GF-D8 (cell line): ENCODE measurements around the gene CDC42EP3.

ENCODE experiments used
- DNase-seq: peaks from one replicate; lab custom pipeline; 2025; lab: John Stamatoyannopoulos, UW

Gene CDC42EP3

GRCh38 chr2:37656512-37657423 lies 14.7 kb downstream of the CDC42EP3 start:
- DNase-seq: no peak

DNA sequence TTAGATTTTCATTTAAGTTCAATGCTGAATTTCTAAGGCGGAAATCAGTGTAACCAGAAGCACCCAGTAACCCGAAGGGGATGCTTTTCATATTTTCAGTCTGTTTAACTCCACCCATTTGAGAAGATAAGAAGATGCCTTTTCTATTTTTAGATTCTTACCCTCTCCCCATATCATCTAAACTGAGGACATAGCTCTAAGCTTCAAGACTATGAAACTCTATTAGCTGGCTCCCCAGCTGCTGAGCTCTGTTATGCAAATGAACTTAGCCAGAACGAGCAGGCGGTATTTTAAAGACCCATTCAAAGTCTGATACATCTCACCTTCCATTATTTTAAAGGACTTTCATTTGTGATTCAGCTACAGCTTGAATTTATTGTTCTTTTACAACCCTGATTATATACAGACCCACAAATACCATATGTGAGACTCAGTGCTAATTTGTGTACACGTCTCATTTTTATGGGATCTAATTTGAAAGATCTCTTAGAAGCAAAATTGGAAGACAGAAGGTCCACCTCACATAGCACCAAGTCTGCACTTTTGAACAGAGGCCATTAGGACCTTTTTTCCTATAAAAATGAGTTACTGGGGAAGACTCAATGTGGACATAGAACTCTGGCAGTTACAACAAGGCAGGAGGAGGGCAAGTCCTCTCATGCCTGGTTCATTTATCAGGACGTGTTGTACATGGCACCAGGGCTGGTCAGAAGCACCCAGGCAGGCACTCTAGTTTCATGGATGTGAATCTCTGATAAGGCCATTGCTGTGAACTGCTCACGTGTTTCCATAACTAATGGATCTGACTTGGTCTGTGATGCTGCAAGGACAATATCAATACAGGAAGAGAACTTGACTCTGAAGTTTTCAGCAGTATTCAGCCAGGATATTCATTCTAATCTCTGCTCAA lies 16.3 kb downstream of the CDC42EP3 start:
- DNase-seq: no peak

GRCh38 chr2:37654419-37654818 lies 17.0 kb downstream of the CDC42EP3 start:
- no peak for DNase-seq

DNA sequence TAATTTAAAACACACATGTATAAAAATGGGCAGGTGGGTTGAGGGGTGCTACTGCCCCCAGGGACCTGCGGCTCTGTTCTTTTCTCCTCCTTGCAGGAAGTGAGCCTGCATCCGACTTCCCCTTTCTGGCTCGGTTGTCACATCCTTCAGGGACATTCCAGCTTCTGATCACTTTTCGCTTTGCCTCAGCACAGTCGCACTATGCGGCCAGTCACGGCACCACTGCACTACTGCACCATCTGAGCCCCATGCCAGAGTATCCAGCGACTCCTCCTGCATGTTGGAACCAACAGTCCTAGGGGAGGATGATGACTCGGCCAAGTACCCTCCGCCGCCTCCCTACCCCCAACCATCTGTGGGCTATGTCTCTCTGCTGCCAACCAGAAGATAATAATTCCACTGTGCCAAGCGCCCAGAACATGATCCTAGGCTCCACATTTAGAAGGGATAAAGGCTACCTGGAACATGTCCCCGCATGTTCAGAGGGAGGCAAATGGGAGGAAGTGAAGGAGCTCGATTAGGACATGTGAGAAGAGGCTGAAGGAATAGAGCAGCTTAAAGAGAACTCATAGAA lies 17.6 kb downstream of the CDC42EP3 start:
- no peak for DNase-seq

DNA sequence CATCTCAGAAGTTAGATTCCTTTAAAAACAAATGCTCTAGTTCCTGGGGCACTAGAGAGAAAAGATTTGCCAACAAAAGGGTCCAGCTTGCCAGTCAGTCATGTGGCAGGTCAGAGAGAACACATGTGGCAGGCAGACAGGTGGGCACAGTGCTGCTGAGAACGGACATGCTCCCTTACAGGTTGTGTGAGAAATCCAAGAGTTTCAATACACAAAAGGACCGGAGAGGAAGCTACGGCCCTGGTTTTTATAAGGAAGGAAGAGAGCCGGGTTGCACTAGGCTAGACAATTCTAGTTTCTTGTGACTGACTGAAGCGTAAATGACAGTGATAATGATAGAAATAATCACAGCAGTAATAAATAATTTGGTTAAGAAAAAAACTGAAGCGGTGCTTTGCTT lies 18.3 kb downstream of the CDC42EP3 start:
- DNase-seq: no peak

DNA sequence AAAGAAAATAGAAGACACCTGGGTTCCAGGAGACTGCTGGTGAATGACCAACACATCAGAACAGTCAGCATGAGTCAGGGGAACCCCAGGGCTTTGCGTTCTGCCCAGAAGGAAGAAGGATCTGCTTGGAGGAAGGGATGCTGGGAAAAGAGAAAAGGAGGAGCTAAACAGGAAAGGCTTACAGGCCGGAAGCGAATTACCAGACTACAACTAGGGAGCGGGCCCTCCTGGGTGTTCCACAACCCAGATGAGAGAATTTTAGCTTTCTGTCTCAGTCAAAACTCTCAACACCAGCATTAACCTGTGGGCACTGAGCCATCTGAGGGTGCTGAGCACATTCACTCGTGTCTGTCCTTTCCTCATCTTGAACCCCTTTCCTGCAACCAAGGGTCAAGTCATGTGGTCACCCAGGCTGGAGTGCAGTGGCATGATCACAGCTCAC lies 19.2 kb downstream of the CDC42EP3 start:
- DNase-seq: no peak

GRCh38 chr2:37650548-37651093 lies 20.8 kb downstream of the CDC42EP3 start:
- no peak for DNase-seq

DNA sequence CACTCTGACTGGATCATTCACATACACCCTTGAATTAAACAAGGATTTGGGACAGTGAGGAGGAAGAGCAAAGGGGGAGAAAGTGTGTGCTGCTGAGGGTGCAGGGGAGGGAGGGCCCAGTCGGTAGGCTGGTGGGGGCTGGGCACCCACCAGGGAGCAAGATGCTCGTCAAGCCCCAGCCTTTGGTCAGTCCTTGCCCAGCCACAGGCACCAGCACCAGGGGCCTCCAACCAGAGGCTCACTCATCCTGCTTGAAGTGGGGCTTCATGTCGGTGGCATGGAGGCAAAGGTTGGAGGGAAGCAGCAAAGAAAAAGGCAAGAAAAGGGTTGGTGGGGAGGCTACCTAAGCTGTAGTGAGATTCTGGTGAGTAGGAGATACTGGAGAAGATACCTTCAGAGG lies 21.9 kb downstream of the CDC42EP3 start:
- DNase-seq: no peak

DNA sequence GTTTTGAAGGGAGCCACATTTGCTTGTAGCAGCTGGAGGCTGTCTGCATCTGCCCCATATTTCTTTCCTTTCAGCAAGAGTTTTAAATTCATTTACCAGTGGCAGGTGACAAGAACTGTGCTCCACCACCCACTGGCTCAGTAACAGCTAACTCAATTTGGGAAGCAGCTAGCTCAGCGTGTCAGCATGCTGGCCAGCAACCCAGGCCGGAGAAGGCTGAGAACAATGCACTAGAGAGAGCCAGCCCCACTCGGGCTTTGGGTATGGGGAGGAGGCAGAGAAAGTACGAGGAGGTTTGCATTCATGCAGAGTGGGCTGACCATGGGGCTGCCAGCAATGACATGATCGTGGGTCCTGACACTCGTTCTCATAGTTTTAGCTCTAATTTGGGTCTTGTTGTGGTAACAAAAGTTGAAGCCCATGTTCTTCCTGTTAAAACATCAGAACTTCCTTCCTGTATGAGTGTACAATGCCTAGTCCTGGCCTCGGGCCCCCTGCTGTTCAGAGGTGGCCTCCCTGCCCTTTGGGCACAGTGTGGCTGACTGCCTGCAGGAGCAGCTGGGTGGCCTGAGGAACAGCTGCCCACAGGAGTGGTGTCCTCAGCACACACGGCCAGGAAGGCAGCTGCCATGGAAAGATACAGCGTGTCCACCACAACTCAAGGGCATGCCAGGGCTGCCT lies 23.0 kb downstream of the CDC42EP3 start:
- DNase-seq: peak; percentile 41

DNA sequence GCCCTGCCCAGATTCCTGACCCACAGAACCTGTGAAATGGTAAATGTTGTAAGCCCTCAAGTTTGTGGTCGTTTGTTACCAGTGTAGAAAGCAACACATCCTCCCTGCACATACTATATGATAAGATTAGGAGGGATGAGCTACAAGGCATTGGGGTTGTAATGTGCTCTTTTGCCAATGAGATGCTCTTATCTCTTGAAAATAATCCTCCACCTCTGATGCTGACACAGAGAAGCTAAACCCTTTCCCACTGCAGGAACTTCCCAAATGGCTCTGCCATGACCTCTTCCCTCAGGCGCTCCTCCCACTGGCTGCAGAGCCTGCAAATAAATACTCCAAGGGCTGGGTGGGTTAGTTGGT lies 23.5 kb downstream of the CDC42EP3 start:
- DNase-seq: no peak

- DNase-seq: no peak
These were observed 25.6 kb downstream of the CDC42EP3 start for GRCh38 chr2:37645836-37646235.

- no peak for DNase-seq
These were observed 26.1 kb downstream of the CDC42EP3 start for GRCh38 chr2:37645362-37645761.

- no peak for DNase-seq
These were observed 27.3 kb downstream of the CDC42EP3 start for GRCh38 chr2:37644191-37644590.

- DNase-seq: no peak
These were observed 27.7 kb downstream of the CDC42EP3 start for GRCh38 chr2:37643730-37644078.

- no peak for DNase-seq
These were observed 28.3 kb downstream of the CDC42EP3 start for GRCh38 chr2:37642907-37643729.

- DNase-seq: no peak
These were observed 29.8 kb downstream of the CDC42EP3 start for GRCh38 chr2:37641582-37642171.

- DNase-seq: no peak
These were observed 31.8 kb downstream of the CDC42EP3 start for GRCh38 chr2:37639631-37640030.

GRCh38 chr2:37638973-37639372 lies 32.5 kb downstream of the CDC42EP3 start:
- no peak for DNase-seq

DNA sequence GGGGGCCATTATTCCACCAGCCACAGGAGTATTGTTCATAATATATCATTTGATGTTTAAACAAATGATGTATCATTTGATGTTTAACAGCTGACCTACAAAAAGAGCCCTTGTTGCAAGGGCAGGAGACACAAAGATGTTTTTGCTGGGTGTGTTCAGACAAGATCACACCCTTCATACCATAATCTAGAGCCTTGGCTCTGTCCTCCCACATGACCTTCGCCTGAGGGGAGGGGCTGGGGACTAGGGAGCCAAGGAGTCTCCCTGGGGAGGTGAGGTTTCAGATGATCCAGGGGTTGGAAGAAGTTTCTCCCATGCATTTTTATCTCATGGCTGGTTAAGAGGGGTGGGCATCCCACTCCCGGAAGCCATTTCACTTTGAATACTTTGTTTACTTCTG lies 33.5 kb downstream of the CDC42EP3 start:
- no peak for DNase-seq

- no peak for DNase-seq
These were observed 34.1 kb downstream of the CDC42EP3 start for GRCh38 chr2:37637190-37637860.
